ENCODE data around the gene GALE. TPM values are rescaled to one million over a fixed set of nuclear protein-coding genes. Genes with fewer than 3 reads are reported as not detected.

GALE gene
- total and polyA plus RNA-seq, 2 of the 13 experiments (the other 11 are each of a cell fraction or from before 2014, with no cell fraction given) = 85.2 to 88.4 TPM

DNA sequence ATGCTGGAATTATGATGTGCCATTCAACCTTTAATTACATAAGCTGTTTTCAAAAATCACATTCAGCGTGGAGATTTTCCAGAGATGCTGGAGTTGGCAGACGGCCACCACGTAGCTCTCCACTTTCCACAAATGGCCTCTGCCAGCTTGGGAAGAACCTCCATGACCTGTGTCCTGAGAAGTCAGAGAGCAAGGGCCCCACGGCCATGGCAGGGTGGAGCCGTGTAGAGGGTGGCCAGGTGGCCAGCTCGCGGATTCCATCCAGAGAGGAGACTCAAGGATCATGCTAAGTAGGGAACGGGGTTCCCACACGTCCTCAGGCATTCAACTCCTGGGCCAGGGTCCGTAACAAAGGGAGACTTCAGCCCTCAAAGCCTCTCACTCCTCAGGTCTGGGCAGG, 1.3 kb upstream of the GALE start:
- POLR2A ChIA-PET = interaction anchor here (0.5 to 10.9 kb wide), 10 partner anchors 9 to 115 kb away, joined by 3 to 154 read pairs (median 10); partner anchors contain the start of genes FUCA1, HMGCL, LYPLA2 and PITHD1
- 57% methylated on average over 10 of the region's 10 CpGs for WGBS (ENCODE audit: low lambda C conversion rate)

DNA sequence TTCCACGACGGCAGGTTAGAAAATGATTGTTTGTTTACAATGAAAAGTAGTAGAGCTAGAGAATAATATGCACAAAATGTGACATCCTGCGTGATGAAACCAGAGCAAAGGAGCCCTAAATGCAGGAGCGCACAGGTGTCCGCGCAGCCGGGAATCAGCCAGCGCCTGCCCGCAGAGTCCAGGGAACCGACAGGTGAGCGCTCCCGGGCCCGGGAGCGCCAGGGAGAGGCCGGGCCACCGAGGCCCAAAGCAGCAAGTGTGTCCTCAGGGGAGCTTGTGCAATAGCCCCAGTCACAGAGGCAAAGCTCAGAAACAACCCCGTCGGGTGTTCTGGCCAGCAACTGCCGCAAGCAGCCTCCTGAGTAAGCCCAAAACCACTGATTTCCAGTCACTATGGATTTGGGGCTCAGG, 789 bp upstream of the GALE start:
- BruUV-seq (replicated peaks) = TSS peak; percentile 42
- Histone ChIP-seq H3K4me3 (replicated peaks in 1 of 3; ENCODE audit: insufficient read depth in 1 of 3, low read depth in 2 of 3, low read length in 3 of 3) (peak overlapping the region; percentile 65 to 92 (median 90)), H3K79me2 (ENCODE audit: insufficient read depth, low read length) (peaks cover 9% of the 10 kb centered on the region), H3K36me3 (replicated peaks in 1 of 2; ENCODE audit: control insufficient read depth in 1 of 2, insufficient read depth in 2 of 2, low read length in 2 of 2) (peaks cover 4 to 24% of the 10 kb centered on the region in 2 experiments; a peak in 4 of 5 replicates), H3K4me1 (ENCODE audit: insufficient read depth, low read length) (peaks cover 73% of the 10 kb centered on the region), H4K20me1 (ENCODE audit: insufficient read depth, low read length) (peaks cover 5% of the 10 kb centered on the region; the same call in 1 of the 2 replicates), H3K9ac (ENCODE audit: insufficient read depth, low read depth, low read length) (peak overlapping the region; percentile 93), H2AFZ (ENCODE audit: low read length) (no peak overlapping the region), H3K27me3 (ENCODE audit: control insufficient read depth in 1 of 2, insufficient read depth in 2 of 2, low read length in 2 of 2) (no peaks in the 10 kb centered on the region; a peak in 1 of 5 replicates), H3K9me3 (ENCODE audit: low read length) (no peaks in the 10 kb centered on the region), H3K4me2 (ENCODE audit: low read depth, low read length) (peak overlapping the region; percentile 97), H3K27ac (ENCODE audit: extremely low read length, insufficient read depth, low read length) (peak overlapping the region; percentile 95)
- ChIA-PET CTCF (ENCODE audit: low intra/inter-chr PET ratio, low total read pairs) (no interaction called here), POLR2A (interaction anchor here (0.5 to 10.9 kb wide), 10 partner anchors 9 to 220 kb away, joined by 3 to 154 read pairs (median 10); partner anchors contain the start of genes FUCA1, HMGCL, LYPLA2 and PITHD1)
- in situ Hi-C loops (cut with HindIII; ENCODE audit: extremely low pct_ligation_motif_present, low pct_unique_long_range_greater_than_20kb) = no loop called here
- ATAC-seq (peak; percentile 16), DNase-seq (ENCODE audit: low spot score) (no peak), FAIRE-seq (no peak)
- 5% methylated on average over 13 of the region's 19 CpGs for WGBS (ENCODE audit: low lambda C conversion rate)
- intact Hi-C loops (cut with micrococcal nuclease; ENCODE audit: unreplicated experiment) = loop anchor here (5.0 kb wide), 1 partner anchor 66 kb away; the partner anchor contains the start of gene FUCA1
- TF ChIP-seq ZNF83 (CRISPR knock-in tag; IDR thresholded peaks at IDR 0.05; ENCODE audit: borderline replicate concordance) (no peak), CEBPG (CRISPR knock-in tag; IDR thresholded peaks at IDR 0.05) (peak; percentile 78), ZNF678 (CRISPR knock-in tag; IDR thresholded peaks at IDR 0.05) (0 out of 2 replicates have a peak, but pooled peaks have one; percentile 10), ZNF580 (CRISPR knock-in tag; IDR thresholded peaks at IDR 0.05; ENCODE audit: borderline replicate concordance, low read depth) (no peak), SSRP1 (CRISPR knock-in tag; IDR thresholded peaks at IDR 0.05) (no peak), UBTF (CRISPR knock-in tag; IDR thresholded peaks at IDR 0.05) (0 out of 2 replicates have a peak, but pooled peaks have one; percentile 31), NFRKB (IDR thresholded peaks at IDR 0.05) (no peak), ZNF800 (CRISPR knock-in tag; IDR thresholded peaks at IDR 0.05) (0 out of 2 replicates have a peak, but pooled peaks have one; percentile 5), CEBPB (IDR thresholded peaks at IDR 0.05; ENCODE audit: borderline replicate concordance, low read depth, low read length) (peak; percentile 87)
- TF ChIP-seq, protein P1, sequence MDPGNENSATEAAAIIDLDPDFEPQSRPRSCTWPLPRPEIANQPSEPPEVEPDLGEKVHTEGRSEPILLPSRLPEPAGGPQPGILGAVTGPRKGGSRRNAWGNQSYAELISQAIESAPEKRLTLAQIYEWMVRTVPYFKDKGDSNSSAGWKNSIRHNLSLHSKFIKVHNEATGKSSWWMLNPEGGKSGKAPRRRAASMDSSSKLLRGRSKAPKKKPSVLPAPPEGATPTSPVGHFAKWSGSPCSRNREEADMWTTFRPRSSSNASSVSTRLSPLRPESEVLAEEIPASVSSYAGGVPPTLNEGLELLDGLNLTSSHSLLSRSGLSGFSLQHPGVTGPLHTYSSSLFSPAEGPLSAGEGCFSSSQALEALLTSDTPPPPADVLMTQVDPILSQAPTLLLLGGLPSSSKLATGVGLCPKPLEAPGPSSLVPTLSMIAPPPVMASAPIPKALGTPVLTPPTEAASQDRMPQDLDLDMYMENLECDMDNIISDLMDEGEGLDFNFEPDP (CRISPR knock-in tag; conservative IDR thresholded peaks at IDR 0.05) = 0 out of 2 replicates have a peak, but pooled peaks have one; percentile 75

More for the DNA sequence above, 1.3 kb upstream of the GALE start:
- no peak overlapping the region for H2AFZ ChIP-seq (ENCODE audit: low read length)
- FAIRE-seq (no peak), DNase-seq (ENCODE audit: low spot score) (no peak), ATAC-seq (no peak)
- peaks cover 5% of the 10 kb centered on the region; the same call in 1 of the 2 replicates for H4K20me1 ChIP-seq (ENCODE audit: insufficient read depth, low read length)
- H3K9me3 ChIP-seq (ENCODE audit: low read length) = no peaks in the 10 kb centered on the region
- H3K79me2 ChIP-seq (ENCODE audit: insufficient read depth, low read length) = peaks cover 9% of the 10 kb centered on the region
- H3K27ac ChIP-seq (ENCODE audit: extremely low read length, insufficient read depth, low read length) = peak overlapping the region; percentile 95
- no peak for TF ChIP-seq MIER3 (CRISPR knock-in tag; IDR thresholded peaks at IDR 0.05; ENCODE audit: borderline replicate concordance)
- peak; percentile 49; the same call in 1 of the 2 replicates for TF ChIP-seq ZBTB38 (CRISPR knock-in tag; IDR thresholded peaks at IDR 0.05)
- intact Hi-C loops (cut with micrococcal nuclease; ENCODE audit: unreplicated experiment) (loop anchor here (5.0 kb wide), 1 partner anchor 65 kb away; the partner anchor contains the start of gene FUCA1), in situ Hi-C loops (cut with HindIII; ENCODE audit: extremely low pct_ligation_motif_present, low pct_unique_long_range_greater_than_20kb) (no loop called here)
- H3K4me1 ChIP-seq (ENCODE audit: insufficient read depth, low read length) = peaks cover 78% of the 10 kb centered on the region
- H3K4me2 ChIP-seq (ENCODE audit: low read depth, low read length) = peak overlapping the region; percentile 97
- peak overlapping the region; percentile 10; the same call in 1 of the 2 replicates for H3K9ac ChIP-seq (ENCODE audit: insufficient read depth, low read depth, low read length)
- H3K4me3 ChIP-seq (replicated peaks in 1 of 3; ENCODE audit: insufficient read depth in 1 of 3, low read depth in 2 of 3, low read length in 3 of 3) = peak overlapping the region in 2 of 3 experiments; percentile 65 to 92; a peak in 3 of 6 replicates
- CTCF ChIA-PET (ENCODE audit: low intra/inter-chr PET ratio, low total read pairs) = no interaction called here
- no peaks in the 10 kb centered on the region; a peak in 1 of 5 replicates for H3K27me3 ChIP-seq (ENCODE audit: control insufficient read depth in 1 of 2, insufficient read depth in 2 of 2, low read length in 2 of 2)
- peaks cover 4 to 20% of the 10 kb centered on the region in 2 experiments; a peak in 4 of 5 replicates for H3K36me3 ChIP-seq (replicated peaks in 1 of 2; ENCODE audit: control insufficient read depth in 1 of 2, insufficient read depth in 2 of 2, low read length in 2 of 2)
- no TSS peak for BruUV-seq (replicated peaks)
